HL-60 (cell line): Measurements from ENCODE around the gene SLC39A10.

Source experiments
- CTCF ChIP-seq: IDR thresholded peaks from one replicate; pipeline ENCODE4 v1.5.1; 2011; ENCODE audit warnings: low read length, control low read depth, inconsistent platforms; ENCODE audit not compliant: insufficient read depth
- POLR2AphosphoS5 ChIP-seq: IDR thresholded peaks from 2 replicates; pipeline ENCODE4 v1.6.1; 2012; ENCODE audit warnings: low read depth
- REST ChIP-seq: IDR thresholded peaks from 2 replicates; pipeline ENCODE4 v1.6.1; 2012; ENCODE audit warnings: low read depth; ENCODE audit not compliant: insufficient replicate concordance
- SPI1 ChIP-seq: IDR thresholded peaks from 2 replicates; pipeline ENCODE4 v1.6.1; 2012; ENCODE audit warnings: low read depth, mild to moderate bottlenecking, borderline replicate concordance

- no peak for TF ChIP-seq CTCF
- no peak for TF ChIP-seq REST
- TF ChIP-seq POLR2AphosphoS5 = no peak
- no peak for TF ChIP-seq SPI1
Observed at GRCh38 chr2:195782156-195782555, 125.1 kb downstream of the SLC39A10 start.
